H1 (cell line): ENCODE measurements around the gene EXOSC1. TPM values are rescaled to one million over a fixed set of nuclear protein-coding genes. Genes with fewer than 3 reads are reported as not detected.

Source experiments
- CTCF ChIA-PET: fragments of 300-600 bp; sonication (Branson Sonifier 250); formaldehyde crosslinking; loops from one replicate; lab custom pipeline; 2021; ENCODE audit not compliant: partially characterized antibody; lab: Charles Lee
- POLR2A ChIA-PET: fragments of 300-600 bp; sonication (Branson Sonifier 250); formaldehyde crosslinking; loops from one replicate; lab custom pipeline; 2021; ENCODE audit warnings: inconsistent platforms; ENCODE audit not compliant: partially characterized antibody; lab: Charles Lee
- DNase-seq, 2 experiments: peaks; one replicate each; pipeline versions ENCODE4 v3.0.0 to v3.0.0-alpha.2; 2010 to 2022; ENCODE audit warnings: low spot score in 2 of 2, low read depth in 1 of 2, mixed read lengths in 1 of 2
- FAIRE-seq: peaks from 2 replicates; lab custom pipeline; 2011; peaks lifted over from hg19 to GRCh38; lab: Jason Lieb, UNC
- H2AFZ ChIP-seq: 2 replicates; pipeline ENCODE4 v1.8.1; 2012; ENCODE audit warnings: low read length, inconsistent platforms
- H2AK5ac ChIP-seq: 2 replicates; pipeline ENCODE4 v1.6.1; 2013; ENCODE audit warnings: low read depth, low read length
- H2BK120ac ChIP-seq: replicated peaks from 2 replicates; pipeline ENCODE3; 2013; ENCODE audit warnings: low read depth, low read length, inconsistent platforms
- H2BK12ac ChIP-seq: 2 replicates; pipeline ENCODE4 v1.6.1; 2013; ENCODE audit warnings: low read depth, low read length
- H2BK15ac ChIP-seq: 2 replicates; pipeline ENCODE4 v1.6.1; 2013; ENCODE audit warnings: low read length
- H2BK20ac ChIP-seq: 2 replicates; pipeline ENCODE4 v1.6.1; 2013; ENCODE audit warnings: low read length
- H2BK5ac ChIP-seq: 2 replicates; pipeline ENCODE4 v1.6.1; 2013; ENCODE audit warnings: low read depth, low read length
- H3K14ac ChIP-seq: 2 replicates; pipeline ENCODE4 v1.6.1; 2013; ENCODE audit warnings: inconsistent platforms; ENCODE audit not compliant: insufficient read length
- H3K18ac ChIP-seq: 2 replicates; pipeline ENCODE4 v1.6.1; 2013; ENCODE audit warnings: low read length; ENCODE audit errors: extremely low read depth
- H3K23ac ChIP-seq: 2 replicates; pipeline ENCODE4 v1.6.1; 2013; ENCODE audit warnings: inconsistent platforms; ENCODE audit not compliant: insufficient read length
- H3K23me2 ChIP-seq: 2 replicates; pipeline ENCODE4 v1.6.1; 2013; ENCODE audit warnings: low read depth, low read length
- H3K27ac ChIP-seq: 2 replicates; pipeline ENCODE4 v1.6.1; 2011; ENCODE audit warnings: low read depth, low read length, inconsistent platforms
- H3K27me3 ChIP-seq, 4 experiments: replicated peaks in 1 of 4; 1 replicate in 1 of 4; 2 replicates in 3 of 4; pipeline versions ENCODE4 v1.6.1 to v1.8.1; 2011 to 2013; ENCODE audit warnings: low read length in 3 of 4, mild to moderate bottlenecking in 3 of 4, inconsistent platforms in 2 of 4, mixed read lengths in 2 of 4, moderate library complexity in 1 of 4; ENCODE audit not compliant: control insufficient read depth in 3 of 4, insufficient read depth in 3 of 4; ENCODE audit errors: extremely low read depth in 1 of 4
- H3K36me3 ChIP-seq, 4 experiments: 2 replicates each; pipeline versions ENCODE4 v1.6.1 to v1.8.1; 2011 to 2013; ENCODE audit warnings: mild to moderate bottlenecking in 4 of 4, low read length in 3 of 4, moderate library complexity in 2 of 4, control low read depth in 1 of 4, inconsistent platforms in 1 of 4; ENCODE audit not compliant: insufficient read depth in 4 of 4, control insufficient read depth in 2 of 4
- H3K4ac ChIP-seq: replicated peaks from 2 replicates; pipeline ENCODE3; 2013; ENCODE audit warnings: low read length, low read depth, mixed read lengths, inconsistent platforms; ENCODE audit not compliant: insufficient read length
- H3K4me1 ChIP-seq, 4 experiments: replicated peaks in 1 of 4; 1 replicate in 1 of 4; 2 replicates in 3 of 4; pipeline versions ENCODE4 v1.6.1 to v1.8.1; 2011 to 2013; ENCODE audit warnings: low read length in 3 of 4, inconsistent platforms in 2 of 4, mixed read lengths in 1 of 4; ENCODE audit not compliant: insufficient read depth in 4 of 4, control insufficient read depth in 3 of 4
- H3K4me2 ChIP-seq, 2 experiments: 2 replicates each; pipeline versions ENCODE4 v1.6.1 to v1.8.1; 2011 to 2013; ENCODE audit warnings: low read depth in 2 of 2, low read length in 2 of 2, control low read depth in 1 of 2, inconsistent platforms in 1 of 2, mild to moderate bottlenecking in 1 of 2; ENCODE audit not compliant: insufficient read depth in 1 of 2
- H3K4me3 ChIP-seq, 4 experiments: fragments of 200-600, 300-600 bp in 1 of 4; sonication (generic), shearing (Covaris generic), sonication (Bioruptor Twin) in 1 of 4; 2 replicates each; pipeline versions ENCODE4 v1.5.1 to v1.8.1; 2011 to 2016; ENCODE audit warnings: low read length in 4 of 4, low read depth in 3 of 4, control low read depth in 2 of 4, inconsistent platforms in 2 of 4, mild to moderate bottlenecking in 2 of 4, mixed read lengths in 1 of 4, moderate library complexity in 1 of 4; ENCODE audit not compliant: insufficient read depth in 2 of 4; ENCODE audit errors: extremely low read depth in 1 of 4
- H3K56ac ChIP-seq: replicated peaks from 2 replicates; pipeline ENCODE3; 2013; ENCODE audit warnings: low read depth, mild to moderate bottlenecking, mixed read lengths, low read length, inconsistent platforms; ENCODE audit not compliant: insufficient read length
- H3K79me1 ChIP-seq: 2 replicates; pipeline ENCODE4 v1.6.1; 2013; ENCODE audit warnings: low read depth, low read length, control low read depth
- H3K79me2 ChIP-seq, 2 experiments: 2 replicates each; pipeline versions ENCODE4 v1.6.1 to v1.8.1; 2012 to 2013; ENCODE audit warnings: low read length in 2 of 2, mild to moderate bottlenecking in 2 of 2, inconsistent platforms in 1 of 2; ENCODE audit not compliant: insufficient read depth in 2 of 2, control insufficient read depth in 1 of 2
- H3K9ac ChIP-seq, 4 experiments: replicated peaks in 1 of 4; 1 replicate in 1 of 4; 2 replicates in 3 of 4; pipeline versions ENCODE4 v1.6.1 to v1.8.1; 2011 to 2013; ENCODE audit warnings: low read depth in 3 of 4, low read length in 3 of 4, control low read depth in 2 of 4, mild to moderate bottlenecking in 2 of 4, moderate library complexity in 2 of 4, inconsistent platforms in 1 of 4; ENCODE audit errors: extremely low read depth in 1 of 4
- H3K9me3 ChIP-seq, 2 experiments: 2 replicates each; pipeline versions ENCODE4 v1.6.1 to v1.8.1; 2012 to 2013; ENCODE audit warnings: mild to moderate bottlenecking in 2 of 2, moderate library complexity in 2 of 2, control low read depth in 1 of 2, inconsistent platforms in 1 of 2, low read depth in 1 of 2, low read length in 1 of 2, mixed read lengths in 1 of 2; ENCODE audit not compliant: insufficient read depth in 2 of 2
- H4K20me1 ChIP-seq, 2 experiments: replicated peaks in 1 of 2; 2 replicates each; pipeline versions ENCODE3 to v1.8.1; 2011 to 2013; ENCODE audit warnings: inconsistent platforms in 2 of 2, low read length in 2 of 2, mild to moderate bottlenecking in 1 of 2; ENCODE audit not compliant: insufficient read depth in 2 of 2, control insufficient read depth in 1 of 2
- H4K5ac ChIP-seq: 2 replicates; pipeline ENCODE4 v1.6.1; 2013; ENCODE audit warnings: low read length, low read depth, mixed read lengths, inconsistent platforms; ENCODE audit not compliant: insufficient read length
- H4K8ac ChIP-seq: 2 replicates; pipeline ENCODE4 v1.8.0; 2013; ENCODE audit warnings: mild to moderate bottlenecking, moderate library complexity, low read length, inconsistent platforms; ENCODE audit not compliant: insufficient read depth; ENCODE audit errors: extremely low read depth
- H4K91ac ChIP-seq: replicated peaks from 2 replicates; pipeline ENCODE3; 2013; ENCODE audit warnings: low read length, mixed read lengths, inconsistent platforms; ENCODE audit not compliant: insufficient read length
- CBX5 ChIP-seq: fragments of 300-800, 300-1000 bp; sonication (generic); IDR thresholded peaks from 2 replicates; pipeline ENCODE4 v1.7.1; 2016; ENCODE audit warnings: antibody characterized with exemption, low read length, low read depth
- NANOG ChIP-seq: IDR thresholded peaks from 2 replicates; pipeline ENCODE4 v1.6.1; 2011; ENCODE audit warnings: low read length, low read depth, mild to moderate bottlenecking, inconsistent platforms; ENCODE audit not compliant: insufficient read depth, poor library complexity, severe bottlenecking
- RBBP5 ChIP-seq: IDR thresholded peaks from 2 replicates; pipeline ENCODE4 v1.7.1; 2012; ENCODE audit warnings: low read depth, mild to moderate bottlenecking, inconsistent platforms, low read length, moderate library complexity, borderline replicate concordance
- SIX5 ChIP-seq: IDR thresholded peaks from 2 replicates; pipeline ENCODE4 v1.6.1; 2011; ENCODE audit warnings: mild to moderate bottlenecking, low read depth, low read length
- TAF1 ChIP-seq: IDR thresholded peaks from 2 replicates; pipeline ENCODE4 v1.6.1; 2011; ENCODE audit warnings: mild to moderate bottlenecking, low read depth, low read length
- WGBS, 2 experiments: shearing (Covaris generic) in 1 of 2; methylation state at CpG; one replicate each; pipeline versions ENCODE4 v1.1.6 to v1.1.7; 2013 to 2015; ENCODE audit warnings: low lambda C conversion rate in 2 of 2, mixed read lengths in 2 of 2, inconsistent platforms in 1 of 2, low coverage in 1 of 2, missing lambda C conversion rate in 1 of 2; ENCODE audit not compliant: insufficient replicate concordance in 2 of 2, insufficient coverage in 1 of 2, insufficient read length in 1 of 2; ENCODE audit errors: extremely low coverage in 1 of 2, missing lambda C conversion rate in 1 of 2; 5-methylcytosine and 5-hydroxymethylcytosine counted together
- polyA plus RNA-seq, 7 experiments: library from polyadenylated mRNA; depleted of rRNA in 3 of 7; stranded (reverse) in 5 of 7; unstranded in 2 of 7; fragments of >200 nt in 5 of 7; fragments of 200-250 nt in 2 of 7; gene quantifications; 1 replicate in 5 of 7; 2 replicates in 1 of 7; 4 replicates in 1 of 7; pipeline versions ENCODE4 v1.2.1 to v1.2.3, GENCODE V29; 2011 to 2013; ENCODE audit warnings: missing spikeins in 2 of 7, mixed read lengths in 2 of 7
- total RNA-seq: library from RNA; stranded (reverse); fragmentation: NEBNext Ultra II Directional; extraction: Animal tissue kit (Norgen Biotek cat#: 25700); gene quantifications from 2 replicates; pipeline ENCODE4 v1.2.1, GENCODE V29; 2021
- TF ChIP-seq, protein P1 (sequence below): IDR thresholded peaks from 2 replicates; pipeline ENCODE4 v1.6.1; 2011; ENCODE audit warnings: low read depth, mild to moderate bottlenecking, low read length; ENCODE audit not compliant: insufficient read depth

The EXOSC1 gene
- total and polyA plus RNA-seq, 2 of the 8 experiments (the other 6 are each of a cell fraction or from before 2014, with no cell fraction given): 52.1 to 68.1 TPM

- 92% methylated on average over 5 of the region's 5 CpGs; no CpG with 5 or more reads in 1 of the 2 experiments for WGBS, 2 experiments
- Histone ChIP-seq H4K5ac (no peak overlapping the region), H2BK15ac (no peak overlapping the region), H3K23me2 (no peaks in the 10 kb centered on the region), H3K27me3 (no peaks in the 10 kb centered on the region), H4K20me1 (peaks cover 0 to 3% of the 10 kb centered on the region in 2 experiments), H3K56ac (no peak overlapping the region), H3K18ac (no peak overlapping the region), H4K91ac (no peak overlapping the region), H2BK20ac (no peak overlapping the region), H3K9ac (no peak overlapping the region), H2AK5ac (no peak overlapping the region), H3K27ac (no peak overlapping the region), H3K23ac (no peak overlapping the region), H3K9me3 (no peaks in the 10 kb centered on the region), H3K79me2 (no peaks in the 10 kb centered on the region), H3K14ac (no peak overlapping the region), H2BK120ac (no peak overlapping the region), H3K4me2 (no peak overlapping the region), H2BK12ac (no peak overlapping the region), H4K8ac (0 out of 2 replicates have a peak overlapping the region, but pooled peaks have one; percentile 51), H3K4ac (no peak overlapping the region), H3K79me1 (no peaks in the 10 kb centered on the region), H3K4me3 (no peak overlapping the region), H2AFZ (no peak overlapping the region)
- no peak for FAIRE-seq
- POLR2A ChIA-PET: interaction anchor here (1.1 kb wide), 1 partner anchor 45 kb away, joined by 3 read pairs; no protein-coding TSS in a partner anchor
- CTCF ChIA-PET: interaction anchor here (0.6 kb wide), 1 partner anchor 1890 kb away, joined by 3 read pairs; no protein-coding TSS in a partner anchor
- no peak for DNase-seq
- TF ChIP-seq, protein P1, sequence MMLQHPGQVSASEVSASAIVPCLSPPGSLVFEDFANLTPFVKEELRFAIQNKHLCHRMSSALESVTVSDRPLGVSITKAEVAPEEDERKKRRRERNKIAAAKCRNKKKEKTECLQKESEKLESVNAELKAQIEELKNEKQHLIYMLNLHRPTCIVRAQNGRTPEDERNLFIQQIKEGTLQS: no peak
- TF ChIP-seq SIX5: no peak
- TF ChIP-seq RBBP5: no peak
- TF ChIP-seq CBX5: no peak
- TF ChIP-seq TAF1: no peak
- no peak for TF ChIP-seq NANOG
- TF ChIP-seq, all 59 proteins: peak for 0
- Histone ChIP-seq H2BK5ac (no peak overlapping the region), H3K36me3 (peaks cover 10 to 63% (median 40%) of the 10 kb centered on the region in 4 experiments; a peak in 6 of 8 replicates), H3K4me1 (no peaks in the 10 kb centered on the region)
Observed at GRCh38 chr10:97388152-97388551, 57.7 kb downstream of the EXOSC1 start.
